Uterus (tissue), 4 donors: ENCODE measurements around the gene GPD1L. TPM values are rescaled to one million over a fixed set of nuclear protein-coding genes. Genes with fewer than 3 reads are reported as not detected.
"Not testable (repeated sequence)": the region's sequence is repeated elsewhere in the genome, so short reads cannot be mapped to it uniquely, and the experiment has no call there.

Experiments
- DNase-seq, 2 donors: peaks; one replicate each; pipeline ENCODE4 v3.0.0-alpha.2; 2019 to 2020
- H3K27ac ChIP-seq, 2 donors: fragments of 200-600 bp; sonication (generic); 1 replicate in 1 of 2; 2 replicates in 1 of 2; pipeline ENCODE4 v1.5.1; 2016 to 2018
- H3K27me3 ChIP-seq, 2 donors: fragments of 200-600 bp; sonication (generic); one replicate each; pipeline ENCODE4 v1.5.1; 2018 to 2019; ENCODE audit warnings: control low read depth in 1 of 2
- H3K36me3 ChIP-seq, 2 donors: fragments of 200-600 bp; sonication (generic); one replicate each; pipeline ENCODE4 v1.5.1; 2019; ENCODE audit warnings: control low read depth in 1 of 2
- H3K4me1 ChIP-seq, 2 donors: fragments of 200-600 bp; sonication (generic); one replicate each; pipeline ENCODE4 v1.5.1; 2018 to 2019; ENCODE audit warnings: control low read depth in 1 of 2
- H3K4me3 ChIP-seq, 2 donors: fragments of 200-600 bp; sonication (generic); 1 replicate in 1 of 2; 2 replicates in 1 of 2; pipeline ENCODE4 v1.5.1; 2018 to 2019; ENCODE audit warnings: mild to moderate bottlenecking in 1 of 2
- H3K9me3 ChIP-seq, 2 donors: fragments of 200-600 bp; sonication (generic); one replicate each; pipeline ENCODE4 v1.5.1; 2019; ENCODE audit warnings: control low read depth in 1 of 2
- CTCF ChIP-seq, 4 experiments: fragments of 200-600 bp in 2 of 4; fragments of 450-650 bp in 2 of 4; sonication (generic) in 2 of 4; IDR thresholded peaks; one replicate each; pipeline ENCODE4 v1.5.1; 2016 to 2019; ENCODE audit warnings: antibody characterized with exemption in 4 of 4, mild to moderate bottlenecking in 2 of 4, moderate library complexity in 1 of 4
- POLR2A ChIP-seq, 2 donors: fragments of 450-650 bp; IDR thresholded peaks; one replicate each; pipeline ENCODE4 v1.6.1; 2016; ENCODE audit warnings: antibody characterized with exemption in 2 of 2, mild to moderate bottlenecking in 1 of 2, moderate library complexity in 1 of 2
- intact Hi-C: fragments of 100-400 bp; cut with DNase I; formaldehyde crosslinking; loops from one replicate; pipeline ENCODE4 v1.15.1; 2023; ENCODE audit warnings: low total_unique reads
- total RNA-seq, 4 donors: library from RNA; depleted of rRNA in 3 of 4; stranded (reverse); fragments of >200 nt in 3 of 4; gene quantifications; one replicate each; pipeline versions ENCODE4 v1.1.0 to v1.2.4, GENCODE V29; 2014 to 2023
- donor health status: DM: yes; HTN: yes; CAD: no.

Gene GPD1L
- total RNA-seq, 4 donors from 2014 or later: 32.5 to 46.2 (median 41.1) TPM

GRCh38 chr3:32184187-32184730 lies 77.8 kb downstream of the GPD1L start:
- no peak overlapping the region for H3K4me3 ChIP-seq
- H3K4me1 ChIP-seq: no peaks in the 10 kb centered on the region
- intact Hi-C loops: no loop called here

GRCh38 chr3:32186097-32186496 lies 79.7 kb downstream of the GPD1L start:
- no peak for TF ChIP-seq POLR2A (IDR thresholded peaks at IDR 0.05)

More at GRCh38 chr3:32184187-32184730, 77.8 kb downstream of the GPD1L start:
- no peaks in the 10 kb centered on the region for H3K36me3 ChIP-seq
- DNase-seq: no peak
- H3K9me3 ChIP-seq: no peaks in the 10 kb centered on the region
- no peak for TF ChIP-seq CTCF (IDR thresholded peaks at IDR 0.05)
- TF ChIP-seq POLR2A (IDR thresholded peaks at IDR 0.05): no peak
- no peaks in the 10 kb centered on the region for H3K27me3 ChIP-seq
- no peak overlapping the region for H3K27ac ChIP-seq

DNA sequence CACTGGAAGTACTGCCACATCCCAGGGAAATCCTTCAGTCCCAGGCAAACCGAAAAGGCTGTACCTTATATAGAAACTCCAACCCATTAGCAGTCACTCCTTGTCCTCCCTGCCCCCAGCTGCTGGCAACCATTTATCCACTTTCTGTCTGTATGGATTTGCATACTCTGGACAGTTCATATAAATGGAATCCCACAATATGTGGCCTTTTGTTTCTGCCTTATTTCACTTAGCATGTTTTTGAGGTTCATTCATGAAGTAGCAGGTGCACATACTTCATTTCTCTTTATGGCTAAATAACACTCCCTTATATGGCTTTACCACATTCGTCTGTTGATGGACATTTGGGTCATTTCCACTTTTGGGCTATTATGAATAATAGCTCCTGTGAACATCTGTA lies 80.5 kb downstream of the GPD1L start:
- H3K4me1 ChIP-seq: no peaks in the 10 kb centered on the region
- no peaks in the 10 kb centered on the region for H3K9me3 ChIP-seq
- H3K27ac ChIP-seq: no peak overlapping the region
- TF ChIP-seq POLR2A (IDR thresholded peaks at IDR 0.05): no peak
- H3K4me3 ChIP-seq: no peak overlapping the region
- DNase-seq: no peak
- intact Hi-C loops: no loop called here
- H3K36me3 ChIP-seq: no peaks in the 10 kb centered on the region
- no peaks in the 10 kb centered on the region for H3K27me3 ChIP-seq

More at GRCh38 chr3:32186097-32186496, 79.7 kb downstream of the GPD1L start:
- Histone ChIP-seq H3K9me3 (no peaks in the 10 kb centered on the region), H3K27me3 (no peaks in the 10 kb centered on the region), H3K27ac (no peak overlapping the region), H3K36me3 (no peaks in the 10 kb centered on the region), H3K4me1 (no peaks in the 10 kb centered on the region), H3K4me3 (no peak overlapping the region)
- intact Hi-C loops: no loop called here
- DNase-seq: no peak

DNA sequence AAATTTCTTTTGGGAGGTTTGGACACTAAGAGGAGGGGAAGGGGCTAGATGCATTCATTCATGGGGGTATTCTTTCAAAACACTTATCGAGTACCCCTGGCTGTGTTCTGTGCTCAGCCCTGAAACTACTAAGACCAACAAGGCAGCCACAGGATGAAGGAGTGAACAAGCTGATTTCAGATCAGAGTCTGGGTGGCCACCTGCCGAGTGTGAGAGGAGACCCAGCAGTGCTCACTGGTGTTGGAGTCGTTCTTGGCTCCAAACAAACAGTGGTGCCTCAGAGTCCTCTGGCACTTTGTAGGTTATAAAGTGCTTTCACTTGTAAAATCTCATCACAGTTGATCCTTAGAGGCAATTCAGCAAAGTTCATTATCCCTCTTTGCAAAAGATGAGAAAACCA lies 83.3 kb downstream of the GPD1L start:
- no peaks in the 10 kb centered on the region for H3K27me3 ChIP-seq
- no peaks in the 10 kb centered on the region for H3K4me1 ChIP-seq
- DNase-seq: no peak
- intact Hi-C loops: no loop called here
- H3K4me3 ChIP-seq: no peak overlapping the region
- H3K9me3 ChIP-seq: no peaks in the 10 kb centered on the region
- H3K36me3 ChIP-seq: no peaks in the 10 kb centered on the region
- no peak overlapping the region for H3K27ac ChIP-seq
- no peak for TF ChIP-seq POLR2A (IDR thresholded peaks at IDR 0.05)
- no peak for TF ChIP-seq CTCF (IDR thresholded peaks at IDR 0.05)

DNA sequence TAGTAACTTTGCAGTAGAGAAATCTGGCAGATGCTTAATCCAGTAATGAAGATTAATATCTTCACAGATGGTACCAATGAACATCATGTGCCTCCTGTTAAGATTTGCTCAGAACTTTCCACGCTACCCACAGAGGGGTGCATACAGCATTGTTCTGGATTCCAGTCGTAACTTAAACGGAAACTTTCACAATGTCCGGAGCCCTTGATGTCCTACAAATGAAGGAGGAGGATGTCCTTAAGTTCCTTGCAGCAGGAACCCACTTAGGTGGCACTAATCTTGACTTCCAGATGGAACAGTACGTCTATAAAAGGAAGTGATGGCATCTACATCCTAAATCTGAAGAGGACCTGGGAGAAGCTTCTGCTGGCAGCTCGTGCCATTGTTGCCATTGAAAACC lies 84.1 kb downstream of the GPD1L start:
- DNase-seq, H3K27ac ChIP-seq, H3K36me3 ChIP-seq, H3K27me3 ChIP-seq, intact Hi-C loops, H3K9me3 ChIP-seq, H3K4me3 ChIP-seq, H3K4me1 ChIP-seq: not testable (repeated sequence)

GRCh38 chr3:32193101-32193500 lies 86.7 kb downstream of the GPD1L start:
- TF ChIP-seq POLR2A (IDR thresholded peaks at IDR 0.05) (no peak), CTCF (IDR thresholded peaks at IDR 0.05) (no peak)
- no peaks in the 10 kb centered on the region for H3K9me3 ChIP-seq
- no peak for DNase-seq
- intact Hi-C loops: no loop called here
- no peak overlapping the region for H3K4me3 ChIP-seq
- no peaks in the 10 kb centered on the region for H3K4me1 ChIP-seq
- no peaks in the 10 kb centered on the region for H3K36me3 ChIP-seq
- no peak overlapping the region for H3K27ac ChIP-seq
- H3K27me3 ChIP-seq: no peaks in the 10 kb centered on the region

DNA sequence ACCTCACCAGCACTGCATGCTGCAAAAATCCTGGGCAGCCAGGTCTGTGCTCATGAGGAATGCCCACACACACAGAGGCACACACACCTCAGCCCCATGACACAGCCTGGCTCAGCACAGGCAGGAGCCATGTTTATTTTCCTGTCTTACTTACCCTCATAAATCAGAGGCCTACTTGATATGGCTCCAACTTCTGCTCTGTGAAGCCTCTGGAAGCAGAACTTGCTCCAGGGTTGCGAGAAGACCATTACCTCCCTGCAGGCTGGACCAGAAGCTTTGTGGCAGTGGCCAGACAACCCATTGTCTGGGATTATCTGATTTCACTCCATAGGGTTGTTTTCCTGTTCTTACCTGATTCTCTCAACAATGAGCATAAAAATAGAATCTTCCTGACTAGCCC lies 88.2 kb downstream of the GPD1L start:
- no peaks in the 10 kb centered on the region for H3K9me3 ChIP-seq
- intact Hi-C loops: no loop called here

More for the DNA sequence above, 88.2 kb downstream of the GPD1L start:
- TF ChIP-seq CTCF (IDR thresholded peaks at IDR 0.05): no peak
- no peak for TF ChIP-seq POLR2A (IDR thresholded peaks at IDR 0.05)
- DNase-seq: no peak
- H3K4me3 ChIP-seq: no peak overlapping the region
- no peaks in the 10 kb centered on the region for H3K27me3 ChIP-seq
- H3K4me1 ChIP-seq: no peaks in the 10 kb centered on the region
- H3K27ac ChIP-seq: no peak overlapping the region
- H3K36me3 ChIP-seq: no peaks in the 10 kb centered on the region
